Stimulated activated CD8-positive, alpha-beta memory T cell treated with anti-CD3 and anti-CD28 coated beads, Interleukin-15, amount 100 ng/mL, for 24 hours (primary cell): Measurements from ENCODE around the gene MRPL14.

ENCODE experiments used
- DNase-seq: peaks from one replicate; pipeline ENCODE4 v3.0.0-alpha.2; 2020; ENCODE audit warnings: low read depth

MRPL14 gene

GRCh38 chr6:44078827-44079671 is 48.2 kb downstream of the MRPL14 start:
- peak; percentile 42 for DNase-seq

- no peak for DNase-seq
Measured at GRCh38 chr6:44078219-44078826, 48.9 kb downstream of the MRPL14 start.

GRCh38 chr6:44077214-44077946 is 49.9 kb downstream of the MRPL14 start:
- DNase-seq: no peak

- DNase-seq: no peak
Measured at GRCh38 chr6:44076356-44077213, 50.7 kb downstream of the MRPL14 start.

- DNase-seq: no peak
Measured at GRCh38 chr6:44075647-44076355, 51.5 kb downstream of the MRPL14 start.

- DNase-seq: no peak
Measured at GRCh38 chr6:44074813-44075646, 52.2 kb downstream of the MRPL14 start.

- DNase-seq: peak; percentile 36
Measured at GRCh38 chr6:44074439-44074812, 52.8 kb downstream of the MRPL14 start.

- DNase-seq: no peak
Measured at GRCh38 chr6:44073612-44074438, 53.4 kb downstream of the MRPL14 start.

- peak; percentile 47 for DNase-seq
Measured at GRCh38 chr6:44072959-44073611, 54.2 kb downstream of the MRPL14 start.

GRCh38 chr6:44072452-44072958 is 54.7 kb downstream of the MRPL14 start:
- no peak for DNase-seq

- no peak for DNase-seq
Measured at GRCh38 chr6:44071670-44072451, 55.4 kb downstream of the MRPL14 start.

GRCh38 chr6:44068607-44069296 is 58.5 kb downstream of the MRPL14 start:
- DNase-seq: no peak

GRCh38 chr6:44067173-44068139 is 59.8 kb downstream of the MRPL14 start:
- no peak for DNase-seq

GRCh38 chr6:44066394-44067172 is 60.7 kb downstream of the MRPL14 start:
- no peak for DNase-seq

GRCh38 chr6:44065443-44066140 is 61.7 kb downstream of the MRPL14 start:
- no peak for DNase-seq
